ENCODE measurements around the gene SLC49A3. TPM values are rescaled to one million over a fixed set of nuclear protein-coding genes. Genes with fewer than 3 reads are reported as not detected.

Gene SLC49A3
- total and polyA plus RNA-seq, 12 donors = 1.4 to 24.5 (median 7.3) TPM

DNA sequence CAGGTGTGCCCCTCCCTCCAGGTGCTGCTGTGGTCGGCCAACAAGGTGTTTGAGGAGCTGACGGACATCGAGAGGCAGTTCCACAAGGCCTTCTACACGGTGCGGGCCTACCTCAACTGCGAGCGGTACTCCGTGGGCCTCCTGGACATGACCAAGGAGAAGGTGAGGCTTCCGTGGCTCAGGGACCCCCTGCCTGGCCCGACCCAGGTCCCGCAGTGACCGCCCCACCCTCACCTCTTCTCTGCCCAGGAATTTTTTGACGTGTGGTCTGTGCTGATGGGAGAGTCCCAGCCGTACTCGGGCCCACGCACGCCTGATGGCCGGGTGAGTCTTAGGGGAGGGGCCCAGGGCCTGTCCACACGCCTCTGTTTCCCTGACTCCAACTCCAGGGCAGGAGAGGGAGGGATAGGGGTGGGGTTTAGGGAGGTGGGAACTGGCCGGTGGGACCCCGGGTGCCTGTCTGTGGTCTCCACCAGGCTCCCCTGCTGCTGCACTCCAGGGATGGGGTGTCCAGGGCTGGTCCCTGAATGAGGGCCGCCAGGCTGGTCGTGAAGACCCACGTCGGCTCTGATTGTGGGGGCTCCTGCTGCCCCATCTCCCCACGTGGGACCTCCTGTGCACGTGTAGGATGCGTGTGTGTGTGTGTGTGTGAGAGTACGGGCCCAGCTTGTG is 35.0 kb downstream of the SLC49A3 start:
- Histone ChIP-seq H3K27me3 (peaks cover 8% of the 10 kb centered on the region), H3K27ac (no peak overlapping the region), H3K4me3 (no peak overlapping the region), H3K36me3 (replicated peaks in 1 of 2) (no peaks in the 10 kb centered on the region), H3K9me3 (replicated peaks in 1 of 3) (no peaks in the 10 kb centered on the region), H3K4me1 (replicated peaks in 1 of 2) (no peaks in the 10 kb centered on the region)
- no peak for TF ChIP-seq POLR2A (IDR thresholded peaks at IDR 0.05)
- intact Hi-C loops (cut with DNase I) = no loop called here
- DNase-seq = no peak
- WGBS, 4 donors = 75 to 90% (median 89%) methylated on average over 13 to 29 of the region's 29 CpGs

DNA sequence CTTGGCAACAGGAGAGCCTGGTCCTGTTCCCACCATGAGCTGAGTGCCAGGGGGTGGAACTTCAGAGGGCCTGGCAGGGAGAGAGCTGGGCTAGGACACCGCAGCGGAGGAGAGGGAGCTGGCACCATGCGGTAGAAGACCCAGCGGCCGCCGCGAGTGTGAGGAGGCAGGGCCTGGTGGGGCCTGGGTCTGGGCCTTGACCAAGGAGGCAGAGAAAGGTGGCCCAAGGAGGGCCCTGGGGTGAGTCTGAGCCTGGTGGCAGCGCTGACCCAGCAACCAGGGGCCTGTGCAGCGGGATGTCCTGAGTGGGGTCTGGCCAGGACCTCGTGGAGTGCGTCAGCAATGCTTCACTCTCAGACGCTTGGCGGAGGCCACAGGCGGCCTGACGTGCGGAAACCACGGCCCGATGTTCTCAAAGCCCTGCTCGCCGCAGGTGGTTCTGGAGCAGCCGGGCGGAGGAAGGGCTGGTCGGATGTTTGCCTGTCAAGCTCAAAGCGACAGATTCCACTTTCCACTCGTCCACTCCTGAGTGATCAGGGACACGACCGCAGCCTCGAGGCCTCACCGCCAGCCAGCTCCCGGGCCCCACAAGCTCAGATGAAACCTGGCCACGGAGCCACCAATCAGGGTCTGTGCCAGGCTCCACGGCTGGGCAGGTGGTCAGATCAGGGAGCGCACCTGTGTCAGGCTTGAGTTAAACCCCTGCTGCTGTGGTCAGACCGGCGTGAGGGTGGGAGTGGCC is 35.7 kb downstream of the SLC49A3 start:
- intact Hi-C loops (cut with DNase I) = no loop called here
- H3K9me3 ChIP-seq (replicated peaks in 1 of 3) = no peaks in the 10 kb centered on the region
- TF ChIP-seq, protein P1, sequence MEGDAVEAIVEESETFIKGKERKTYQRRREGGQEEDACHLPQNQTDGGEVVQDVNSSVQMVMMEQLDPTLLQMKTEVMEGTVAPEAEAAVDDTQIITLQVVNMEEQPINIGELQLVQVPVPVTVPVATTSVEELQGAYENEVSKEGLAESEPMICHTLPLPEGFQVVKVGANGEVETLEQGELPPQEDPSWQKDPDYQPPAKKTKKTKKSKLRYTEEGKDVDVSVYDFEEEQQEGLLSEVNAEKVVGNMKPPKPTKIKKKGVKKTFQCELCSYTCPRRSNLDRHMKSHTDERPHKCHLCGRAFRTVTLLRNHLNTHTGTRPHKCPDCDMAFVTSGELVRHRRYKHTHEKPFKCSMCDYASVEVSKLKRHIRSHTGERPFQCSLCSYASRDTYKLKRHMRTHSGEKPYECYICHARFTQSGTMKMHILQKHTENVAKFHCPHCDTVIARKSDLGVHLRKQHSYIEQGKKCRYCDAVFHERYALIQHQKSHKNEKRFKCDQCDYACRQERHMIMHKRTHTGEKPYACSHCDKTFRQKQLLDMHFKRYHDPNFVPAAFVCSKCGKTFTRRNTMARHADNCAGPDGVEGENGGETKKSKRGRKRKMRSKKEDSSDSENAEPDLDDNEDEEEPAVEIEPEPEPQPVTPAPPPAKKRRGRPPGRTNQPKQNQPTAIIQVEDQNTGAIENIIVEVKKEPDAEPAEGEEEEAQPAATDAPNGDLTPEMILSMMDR (IDR thresholded peaks at IDR 0.05) = no peak
- TF ChIP-seq POLR2A (IDR thresholded peaks at IDR 0.05) = no peak
- H3K4me1 ChIP-seq (replicated peaks in 1 of 2) = no peaks in the 10 kb centered on the region
- no peaks in the 10 kb centered on the region for H3K36me3 ChIP-seq (replicated peaks in 1 of 2)
- DNase-seq = no peak
- no peak overlapping the region for H3K27ac ChIP-seq
- WGBS, 4 donors = 80 to 95% (median 91%) methylated on average over 1 to 35 of the region's 35 CpGs
- H3K4me3 ChIP-seq = no peak overlapping the region
- peaks cover 8% of the 10 kb centered on the region for H3K27me3 ChIP-seq

DNA sequence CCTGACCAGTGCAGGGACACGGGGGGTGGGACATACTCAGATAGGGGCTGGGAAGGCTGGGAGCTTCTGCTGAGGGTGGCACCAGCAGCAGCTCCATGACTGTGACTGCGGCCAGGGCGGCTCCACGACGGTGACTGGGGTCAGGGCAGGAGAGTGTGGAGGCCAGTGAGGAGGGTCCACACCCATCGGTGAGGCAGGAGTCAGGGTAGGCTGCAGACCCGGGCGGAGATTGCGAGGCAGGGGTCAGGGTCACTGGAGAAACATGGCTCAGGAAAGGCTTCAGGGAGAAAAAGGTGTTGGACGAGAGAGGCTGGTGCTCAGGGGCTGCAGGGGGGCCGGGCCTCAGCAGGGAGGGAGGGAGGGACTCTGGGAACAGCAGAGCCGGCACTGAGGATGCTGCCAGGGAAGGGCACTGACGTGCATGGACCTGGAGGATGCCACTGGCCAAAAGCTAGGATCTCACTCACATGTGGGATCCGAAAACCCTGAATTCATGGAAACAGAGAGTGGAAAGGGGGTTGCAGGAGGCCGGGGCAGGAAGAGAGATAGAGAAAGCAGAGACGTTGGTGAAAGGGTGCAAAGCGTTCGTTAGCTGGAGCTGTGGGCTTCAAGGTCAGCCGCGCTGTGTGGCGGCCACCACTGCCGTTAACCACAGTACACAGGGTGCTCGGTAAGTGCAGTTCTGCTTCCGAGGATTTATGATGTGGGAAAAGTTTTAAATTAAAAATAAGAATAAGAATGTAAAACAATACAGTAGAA is 36.9 kb downstream of the SLC49A3 start:
- H3K36me3 ChIP-seq (replicated peaks in 1 of 2) = no peaks in the 10 kb centered on the region
- TF ChIP-seq POLR2A (IDR thresholded peaks at IDR 0.05) = no peak
- TF ChIP-seq, protein P1 (IDR thresholded peaks at IDR 0.05) = no peak
- H3K9me3 ChIP-seq (replicated peaks in 1 of 3) = no peaks in the 10 kb centered on the region
- intact Hi-C loops (cut with DNase I) = no loop called here
- H3K4me3 ChIP-seq = no peak overlapping the region
- no peaks in the 10 kb centered on the region for H3K4me1 ChIP-seq (replicated peaks in 1 of 2)
- 54 to 66% (median 60%) methylated on average over 23 to 24 of the region's 24 CpGs for WGBS, 4 donors
- peaks cover 8% of the 10 kb centered on the region for H3K27me3 ChIP-seq
- no peak for DNase-seq
- H3K27ac ChIP-seq = no peak overlapping the region

DNA sequence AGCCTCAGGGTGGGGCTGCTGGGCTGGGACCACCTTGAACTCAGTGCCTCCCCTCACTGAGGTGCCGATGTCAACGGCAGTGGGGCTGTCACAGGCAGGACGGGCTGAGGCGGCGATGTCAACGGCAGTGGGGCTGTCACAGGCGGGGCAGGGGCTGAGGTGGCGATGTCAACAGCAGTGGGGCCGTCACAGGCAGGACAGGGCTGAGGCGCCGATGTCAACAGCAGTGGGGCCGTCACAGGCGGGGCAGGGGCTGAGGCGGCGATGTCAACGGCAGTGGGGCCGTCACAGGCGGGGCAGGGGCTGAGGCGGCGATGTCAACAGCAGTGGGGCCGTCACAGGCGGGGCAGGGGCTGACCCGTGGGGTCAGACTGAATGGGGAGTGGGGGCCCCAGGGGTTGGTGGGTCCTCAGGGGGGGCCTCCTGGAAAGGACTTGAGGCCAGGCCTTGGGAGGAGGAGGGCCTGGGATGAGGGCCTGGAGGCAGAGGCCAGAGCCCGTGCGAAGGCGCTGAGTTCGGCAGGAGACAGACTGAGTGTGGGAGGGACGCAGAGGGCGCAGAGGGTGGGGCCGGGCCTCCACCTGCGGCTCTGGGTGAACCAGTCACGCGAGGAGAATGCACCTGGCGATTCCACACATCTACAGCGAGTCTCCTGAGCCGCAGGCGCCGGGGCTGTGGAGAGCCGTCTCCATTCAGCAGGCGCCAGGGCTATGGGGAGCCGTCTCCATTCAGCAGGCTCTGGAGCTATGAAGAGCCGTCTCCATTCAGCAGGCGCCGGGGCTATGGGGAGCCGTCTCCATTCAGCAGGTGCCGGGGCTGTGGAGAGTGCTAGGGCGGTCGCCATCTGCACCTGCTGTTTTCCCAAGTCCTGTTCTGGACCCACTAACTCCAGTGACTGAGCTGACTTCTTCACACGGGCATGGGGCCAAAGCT is 37.7 kb downstream of the SLC49A3 start:
- Histone ChIP-seq H3K27ac (no peak overlapping the region), H3K9me3 (replicated peaks in 1 of 3) (no peaks in the 10 kb centered on the region), H3K36me3 (replicated peaks in 1 of 2) (no peaks in the 10 kb centered on the region), H3K4me1 (replicated peaks in 1 of 2) (no peaks in the 10 kb centered on the region), H3K27me3 (peaks cover 8% of the 10 kb centered on the region), H3K4me3 (no peak overlapping the region)
- TF ChIP-seq, protein P1 (IDR thresholded peaks at IDR 0.05) = no peak
- TF ChIP-seq POLR2A (IDR thresholded peaks at IDR 0.05) = no peak
- WGBS, 4 donors = 36 to 55% (median 42%) methylated on average over 16 to 49 of the region's 49 CpGs
- DNase-seq = no peak
- intact Hi-C loops (cut with DNase I) = no loop called here

All from adrenal gland (tissue), 12 donors.